Small intestine (tissue), 7 donors: Measurements from ENCODE around the gene RPA3. TPM values are rescaled to one million over a fixed set of nuclear protein-coding genes. Genes with fewer than 3 reads are reported as not detected.
A peak's percentile ranks its signal among the peaks of the same experiment; 100 is the strongest.

Source experiments
- DNase-seq, 2 donors: peaks; one replicate each; pipeline versions ENCODE4 v3.0.0 to v3.0.0-alpha.2; 2013
- FAIRE-seq: peaks from 2 replicates; lab custom pipeline; 2012; peaks lifted over from hg19 to GRCh38; lab: Jason Lieb, UNC
- H3K27ac ChIP-seq, 3 donors: one replicate each; pipeline ENCODE4 v1.5.1; 2013; ENCODE audit warnings: low read length in 2 of 3, mild to moderate bottlenecking in 2 of 3, control low read depth in 1 of 3, inconsistent platforms in 1 of 3, low read depth in 1 of 3, moderate library complexity in 1 of 3
- H3K27me3 ChIP-seq, 3 donors: one replicate each; pipeline ENCODE4 v1.6.1; 2013; ENCODE audit warnings: low read length in 3 of 3, inconsistent platforms in 1 of 3; ENCODE audit not compliant: control insufficient read depth in 3 of 3, insufficient read depth in 3 of 3
- H3K36me3 ChIP-seq, 3 donors: one replicate each; pipeline ENCODE4 v1.6.1; 2013; ENCODE audit warnings: low read length in 3 of 3, inconsistent platforms in 1 of 3, low read depth in 1 of 3, mild to moderate bottlenecking in 1 of 3, moderate library complexity in 1 of 3; ENCODE audit not compliant: control insufficient read depth in 3 of 3, insufficient read depth in 2 of 3
- H3K4me1 ChIP-seq, 3 donors: one replicate each; pipeline ENCODE4 v1.6.1; 2013; ENCODE audit warnings: low read length in 2 of 3, inconsistent platforms in 1 of 3, low read depth in 1 of 3, mild to moderate bottlenecking in 1 of 3, moderate library complexity in 1 of 3; ENCODE audit not compliant: control insufficient read depth in 3 of 3, insufficient read depth in 2 of 3
- H3K4me3 ChIP-seq, 3 donors: one replicate each; pipeline ENCODE4 v1.5.1; 2013; ENCODE audit warnings: low read length in 3 of 3, control low read depth in 1 of 3, inconsistent platforms in 1 of 3, low read depth in 1 of 3, mild to moderate bottlenecking in 1 of 3, moderate library complexity in 1 of 3
- H3K9me3 ChIP-seq, 2 donors: one replicate each; pipeline ENCODE4 v1.6.1; 2013; ENCODE audit warnings: low read depth in 1 of 2, low read length in 1 of 2; ENCODE audit not compliant: control insufficient read depth in 2 of 2, insufficient read depth in 1 of 2
- WGBS, 3 donors: extraction: QIAGEN DNeasy Blood & Tissue Kit; methylation state at CpG; one replicate each; pipeline ENCODE4 v1.1.7; 2013; 5-methylcytosine and 5-hydroxymethylcytosine counted together
- polyA plus RNA-seq, 4 donors: library from polyadenylated mRNA; stranded (reverse) in 3 of 4; unstranded in 1 of 4; fragments of 200-250 nt in 3 of 4; fragments of 120-200 nt in 1 of 4; gene quantifications; one replicate each; pipeline versions ENCODE4 v1.2.1 to v1.2.3, GENCODE V29; 2013
- donor health status: healthy with polysubstance abuse.
- donor health status: control.
- donor health status: control.
- donor health status: Bipolar disorder and iron deficiency.
- donor health status: healthy.

Gene RPA3
- polyA plus RNA-seq, 4 donors: 30.0 to 37.2 (median 33.6) TPM

DNA sequence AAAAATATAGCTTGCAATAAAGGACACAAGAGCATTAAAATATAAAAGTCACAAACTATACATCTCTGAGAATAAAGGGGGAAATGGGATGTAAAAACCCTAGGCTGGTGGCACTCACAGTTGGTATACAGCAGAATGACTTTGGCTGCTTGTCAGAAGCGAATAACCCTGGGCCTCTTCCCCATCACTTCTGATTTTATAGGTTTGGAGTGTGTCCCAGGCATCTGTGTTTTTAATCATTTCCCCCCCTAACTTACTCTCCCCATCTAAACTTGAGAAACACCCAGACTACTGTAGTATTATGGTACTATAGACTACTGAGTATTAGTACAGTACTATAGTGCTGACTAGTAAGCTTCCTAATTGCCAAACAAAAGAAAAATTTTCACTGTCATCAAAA lies 1.8 kb upstream of the RPA3 start:
- WGBS, 3 donors: 98 to 100% (median 100%) methylated on average over 1 of the region's 1 CpG
- FAIRE-seq (no peak), DNase-seq (no peak)
- Histone ChIP-seq H3K9me3 (no peaks in the 10 kb centered on the region), H3K36me3 (no peaks in the 10 kb centered on the region), H3K4me3 (no peak overlapping the region), H3K4me1 (peaks cover 0 to 2% (median 0%) of the 10 kb centered on the region in 3 donors), H3K27me3 (no peaks in the 10 kb centered on the region), H3K27ac (no peak overlapping the region)

DNA sequence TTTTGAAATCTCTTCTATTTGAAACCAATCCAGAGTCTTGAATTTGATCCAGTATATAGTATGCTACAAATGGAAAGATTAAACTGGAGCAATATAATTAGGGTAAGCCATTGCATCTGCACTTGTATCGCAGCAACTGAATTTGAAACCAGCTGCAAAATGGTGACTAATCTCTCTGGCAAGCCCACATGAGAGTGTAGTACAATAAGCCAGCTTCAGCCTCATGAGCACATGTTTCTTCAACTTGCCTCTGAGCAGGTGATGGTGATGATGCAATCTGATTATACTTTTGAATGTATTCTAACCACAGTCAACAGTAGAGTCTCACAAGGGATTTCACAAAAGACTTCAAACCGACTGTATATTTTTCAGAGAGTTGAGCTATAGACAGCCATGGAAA lies 829 bp upstream of the RPA3 start:
- Histone ChIP-seq H3K36me3 (no peaks in the 10 kb centered on the region), H3K27me3 (no peaks in the 10 kb centered on the region), H3K27ac (no peak overlapping the region), H3K4me3 (no peak overlapping the region), H3K4me1 (peaks cover 0 to 2% (median 0%) of the 10 kb centered on the region in 3 donors), H3K9me3 (no peaks in the 10 kb centered on the region)
- WGBS, 3 donors: 17 to 46% (median 23%) methylated on average over 2 of the region's 2 CpGs
- no peak for FAIRE-seq
- peak; percentile 36 to 46 for DNase-seq

DNA sequence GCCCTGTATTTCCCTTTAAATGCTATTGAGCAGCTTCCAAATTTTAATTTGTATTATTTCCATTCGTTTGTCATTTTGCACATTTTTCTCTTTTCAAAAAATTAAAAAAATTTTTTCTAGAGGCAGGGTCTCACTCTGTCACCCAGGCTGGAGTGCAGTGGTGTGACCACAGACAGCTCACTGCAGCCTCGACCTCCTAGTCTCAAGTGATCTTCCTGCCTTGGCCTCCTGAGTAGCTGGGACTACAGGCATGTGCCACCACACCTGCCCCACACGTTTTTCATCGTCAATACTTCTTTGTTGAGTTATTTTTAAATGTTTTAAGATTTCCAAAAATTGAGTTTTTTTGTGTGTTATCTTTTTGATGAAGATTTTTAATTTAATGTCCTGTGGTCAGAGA lies 4.7 kb downstream of the RPA3 start:
- H3K27me3 ChIP-seq: no peaks in the 10 kb centered on the region
- no peak for DNase-seq
- H3K9me3 ChIP-seq: no peaks in the 10 kb centered on the region
- H3K36me3 ChIP-seq: no peaks in the 10 kb centered on the region
- WGBS, 3 donors: 83 to 88% (median 87%) methylated on average over 4 of the region's 4 CpGs
- peaks cover 0 to 5% (median 0%) of the 10 kb centered on the region in 3 donors for H3K4me1 ChIP-seq
- H3K27ac ChIP-seq: no peak overlapping the region
- FAIRE-seq: no peak
- H3K4me3 ChIP-seq: no peak overlapping the region

DNA sequence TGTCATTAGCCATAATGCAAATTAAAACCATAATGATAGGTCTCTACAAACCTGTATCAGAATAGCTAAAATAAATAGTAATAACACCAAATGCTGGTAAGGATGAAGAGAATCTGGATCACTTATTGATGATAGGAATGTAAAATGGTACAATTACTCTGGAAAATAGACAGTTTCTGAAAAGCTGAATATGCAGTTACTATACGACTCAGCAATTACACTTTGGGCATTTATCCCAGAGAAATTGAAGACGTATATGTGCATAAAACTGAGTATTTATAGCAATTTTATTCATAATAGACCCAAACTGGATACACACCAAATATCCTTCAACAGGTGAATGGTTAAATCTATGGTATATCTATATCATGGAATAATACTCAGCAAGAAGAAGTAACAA lies 7.9 kb downstream of the RPA3 start:
- H3K4me1 ChIP-seq: peaks cover 0 to 5% (median 0%) of the 10 kb centered on the region in 3 donors
- 87 to 94% (median 87%) methylated on average over 2 of the region's 2 CpGs for WGBS, 3 donors
- no peaks in the 10 kb centered on the region for H3K36me3 ChIP-seq
- FAIRE-seq: no peak
- no peak overlapping the region for H3K4me3 ChIP-seq
- H3K9me3 ChIP-seq: no peaks in the 10 kb centered on the region
- H3K27me3 ChIP-seq: no peaks in the 10 kb centered on the region
- DNase-seq: no peak
- H3K27ac ChIP-seq: no peak overlapping the region

DNA sequence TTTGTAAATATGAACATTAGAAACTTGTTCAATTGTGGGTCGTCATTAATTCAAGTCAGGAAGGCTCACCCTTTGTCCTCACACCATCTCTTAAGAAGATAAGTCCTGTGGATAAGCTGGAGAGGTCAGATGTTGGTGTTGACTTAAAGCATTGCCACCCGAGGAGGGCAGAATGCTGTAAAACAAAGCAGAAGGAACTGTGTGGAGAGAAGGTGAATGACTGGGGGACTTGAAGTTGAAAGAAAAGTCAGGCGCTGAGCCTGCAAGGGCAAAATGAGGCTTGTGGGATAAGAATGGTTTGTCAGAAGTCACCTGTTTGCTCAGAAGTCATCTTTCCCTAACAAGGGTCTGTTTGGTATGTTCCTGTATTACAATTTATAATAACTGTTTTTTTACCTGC lies 9.1 kb downstream of the RPA3 start:
- Histone ChIP-seq H3K27me3 (no peaks in the 10 kb centered on the region), H3K36me3 (no peaks in the 10 kb centered on the region), H3K4me3 (no peak overlapping the region), H3K4me1 (peaks cover 0 to 5% (median 0%) of the 10 kb centered on the region in 3 donors), H3K9me3 (no peaks in the 10 kb centered on the region), H3K27ac (no peak overlapping the region)
- 39 to 62% (median 47%) methylated on average over 3 of the region's 3 CpGs for WGBS, 3 donors
- FAIRE-seq (no peak), DNase-seq (peak; percentile 14 to 24)

DNA sequence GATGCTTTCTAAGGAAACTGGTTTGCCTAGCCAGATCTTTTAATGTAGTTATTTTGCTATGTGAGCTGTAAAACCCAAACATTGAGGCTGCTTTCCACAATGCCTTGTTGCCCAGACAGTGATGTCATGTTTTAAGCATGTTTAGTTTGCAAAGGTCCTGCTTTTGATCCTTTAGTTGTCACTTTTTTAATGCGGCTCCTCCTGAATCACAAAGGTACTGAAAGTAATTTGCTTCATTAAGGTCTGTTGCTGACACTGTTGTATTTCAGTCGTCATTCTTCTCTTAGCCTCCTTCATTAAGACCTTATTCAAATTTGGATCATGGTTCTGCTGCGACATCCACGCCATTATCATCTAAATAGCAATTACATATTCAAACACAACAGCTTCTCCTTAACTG lies 10.6 kb downstream of the RPA3 start:
- H3K27me3 ChIP-seq: no peaks in the 10 kb centered on the region
- no peaks in the 10 kb centered on the region for H3K36me3 ChIP-seq
- FAIRE-seq (no peak), DNase-seq (no peak)
- H3K4me3 ChIP-seq: no peak overlapping the region
- 86 to 90% (median 89%) methylated on average over 4 of the region's 4 CpGs for WGBS, 3 donors
- peaks cover 0 to 6% (median 0%) of the 10 kb centered on the region in 3 donors for H3K4me1 ChIP-seq
- no peak overlapping the region for H3K27ac ChIP-seq
- H3K9me3 ChIP-seq: no peaks in the 10 kb centered on the region

DNA sequence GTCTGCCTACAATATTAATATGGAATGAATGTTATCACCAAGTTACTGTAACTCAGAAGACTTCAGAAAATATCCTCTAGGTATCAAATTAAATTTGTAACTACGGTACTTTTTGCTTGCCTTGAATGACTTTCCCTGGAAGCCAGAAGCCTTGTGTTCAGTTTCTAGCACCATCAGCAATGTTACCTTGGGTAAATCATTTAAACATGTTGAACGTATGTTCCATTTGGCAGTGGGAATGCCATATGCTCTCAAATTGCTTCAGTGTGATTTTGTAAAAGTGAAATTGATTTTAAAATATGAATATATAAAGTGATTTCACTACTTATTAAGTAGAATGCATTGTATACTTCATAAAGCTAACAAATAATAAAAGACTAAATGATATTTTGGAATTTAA lies 11.2 kb downstream of the RPA3 start:
- Histone ChIP-seq H3K36me3 (no peaks in the 10 kb centered on the region), H3K9me3 (no peaks in the 10 kb centered on the region), H3K4me3 (no peak overlapping the region), H3K27ac (no peak overlapping the region), H3K4me1 (peaks cover 0 to 8% (median 0%) of the 10 kb centered on the region in 3 donors), H3K27me3 (no peaks in the 10 kb centered on the region)
- DNase-seq (no peak), FAIRE-seq (no peak)
- WGBS, 3 donors: 60 to 82% (median 77%) methylated on average over 2 of the region's 2 CpGs

DNA sequence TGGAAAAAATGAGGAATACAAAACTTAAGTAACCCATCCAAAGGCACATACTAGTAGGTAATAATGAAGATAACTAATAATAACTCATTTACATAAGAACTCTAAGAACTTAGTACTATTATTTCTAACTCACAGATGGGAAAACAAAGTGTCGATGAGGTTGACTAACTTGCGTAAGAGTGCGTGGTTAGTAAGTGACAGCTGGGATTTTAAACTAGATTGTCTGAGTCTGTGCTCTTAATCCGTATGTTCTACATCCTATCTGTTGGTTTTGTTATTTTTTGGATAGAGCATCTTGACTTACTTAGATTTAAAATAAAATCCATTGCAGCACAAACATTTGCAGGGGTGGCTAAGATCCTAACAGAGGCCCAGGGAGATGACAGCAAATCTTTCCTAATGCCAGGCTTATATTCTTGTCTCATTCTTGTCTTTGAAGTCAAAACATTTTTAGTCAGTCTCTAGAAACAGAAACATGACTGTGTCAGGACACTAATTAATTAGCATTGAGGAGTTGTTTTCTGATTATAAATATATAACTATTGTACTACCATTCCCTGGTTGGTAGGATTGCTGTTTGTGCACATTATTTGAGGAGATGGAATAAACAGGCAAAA lies 11.7 kb downstream of the RPA3 start:
- H3K27me3 ChIP-seq: no peaks in the 10 kb centered on the region
- H3K36me3 ChIP-seq: no peaks in the 10 kb centered on the region
- no peak for DNase-seq
- H3K4me1 ChIP-seq: peaks cover 0 to 8% (median 0%) of the 10 kb centered on the region in 3 donors
- 72 to 88% (median 88%) methylated on average over 4 of the region's 4 CpGs for WGBS, 3 donors
- H3K9me3 ChIP-seq: no peaks in the 10 kb centered on the region
- H3K4me3 ChIP-seq: no peak overlapping the region
- H3K27ac ChIP-seq: no peak overlapping the region
- FAIRE-seq: no peak

DNA sequence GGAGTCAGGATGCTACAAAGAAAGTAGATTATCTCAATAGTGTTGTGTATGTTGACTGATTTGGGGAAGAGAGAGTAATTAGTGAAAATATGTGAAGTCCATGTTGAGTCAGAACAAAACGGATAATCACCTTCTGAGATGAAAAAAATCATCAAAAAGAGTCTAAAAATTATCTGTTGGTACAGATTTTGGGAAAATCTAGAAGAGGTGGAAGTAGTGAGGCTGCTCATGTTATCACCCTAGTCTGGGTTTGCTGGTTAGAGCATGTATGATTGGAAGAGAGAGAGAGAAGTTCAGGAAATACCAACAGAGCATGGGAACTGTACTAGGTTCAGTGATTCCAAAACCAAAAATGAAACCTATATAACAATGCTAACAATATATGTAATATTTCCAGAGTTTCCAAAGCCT lies 12.3 kb downstream of the RPA3 start:
- Histone ChIP-seq H3K4me3 (no peak overlapping the region), H3K9me3 (no peaks in the 10 kb centered on the region), H3K36me3 (no peaks in the 10 kb centered on the region), H3K4me1 (peaks cover 0 to 8% (median 0%) of the 10 kb centered on the region in 3 donors), H3K27me3 (no peaks in the 10 kb centered on the region), H3K27ac (no peak overlapping the region)
- FAIRE-seq (no peak), DNase-seq (no peak)
- 68 to 85% (median 72%) methylated on average over 1 of the region's 1 CpG for WGBS, 3 donors
